GM19023 (cell line): ENCODE measurements around the gene GPI.
"Not testable (repeated sequence)": the region's sequence is repeated elsewhere in the genome, so short reads cannot be mapped to it uniquely, and the experiment has no call there.

ENCODE experiments used
- ATAC-seq: cut with Tn5 transposase; IDR thresholded peaks from one replicate; pipeline ENCODE4 v1.9.1; 2021; ENCODE audit warnings: mild to moderate bottlenecking, moderate library complexity; ENCODE audit not compliant: unreplicated experiment

The GPI gene

DNA sequence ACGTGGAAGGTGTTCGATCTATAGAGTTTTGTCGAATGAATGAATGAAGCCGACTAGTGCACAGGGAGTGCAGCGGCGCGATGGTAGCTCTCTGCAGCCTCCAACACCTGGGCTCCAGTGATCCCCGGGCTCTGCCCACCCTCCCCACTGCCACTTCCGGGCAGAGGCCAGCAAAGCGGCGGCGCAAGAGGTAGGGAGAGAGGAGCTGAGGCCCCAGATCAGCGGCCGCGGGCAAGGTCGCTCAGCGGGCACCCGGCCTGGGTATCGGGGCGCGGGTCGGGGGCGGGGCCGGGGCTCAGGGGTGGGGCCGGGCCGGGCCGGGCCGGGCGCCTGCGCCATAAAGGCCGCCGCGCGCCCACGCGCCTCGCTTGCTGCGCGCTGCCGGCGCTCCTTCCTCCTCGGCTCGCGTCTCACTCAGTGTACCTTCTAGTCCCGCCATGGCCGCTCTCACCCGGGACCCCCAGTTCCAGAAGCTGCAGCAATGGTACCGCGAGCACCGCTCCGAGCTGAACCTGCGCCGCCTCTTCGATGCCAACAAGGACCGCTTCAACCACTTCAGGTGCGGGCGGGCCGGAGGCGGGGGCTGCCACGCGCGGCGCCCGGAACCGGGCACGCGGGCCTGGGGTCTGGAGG is at the start of gene GPI:
Gene GPI, plus strand, starts transcription at position 367 of the 633 bp plus-strand sequence. Its CDS starts 71 bp downstream, at position 438.
- ATAC-seq = peak; percentile 74

DNA sequence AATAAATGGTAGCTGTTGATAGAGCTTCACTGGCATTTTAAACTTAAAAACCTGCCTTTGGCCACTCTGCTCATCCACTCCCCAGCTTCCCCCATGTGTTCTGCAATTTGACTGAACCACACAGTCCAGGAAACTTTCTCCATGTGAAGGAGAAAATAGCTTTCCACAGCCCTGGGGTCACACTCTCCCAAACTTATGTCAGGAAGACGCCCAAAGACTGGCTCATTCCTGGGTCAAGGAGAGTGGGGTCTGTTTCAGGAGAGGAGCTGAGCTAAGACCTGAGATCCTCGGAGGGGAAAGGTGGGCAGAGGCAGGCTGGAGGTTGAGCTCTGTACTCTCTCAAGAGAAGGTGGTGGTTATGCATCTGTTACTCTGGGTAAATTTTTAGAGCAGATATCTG is 48.7 kb upstream of the GPI start:
- no peak for ATAC-seq

DNA sequence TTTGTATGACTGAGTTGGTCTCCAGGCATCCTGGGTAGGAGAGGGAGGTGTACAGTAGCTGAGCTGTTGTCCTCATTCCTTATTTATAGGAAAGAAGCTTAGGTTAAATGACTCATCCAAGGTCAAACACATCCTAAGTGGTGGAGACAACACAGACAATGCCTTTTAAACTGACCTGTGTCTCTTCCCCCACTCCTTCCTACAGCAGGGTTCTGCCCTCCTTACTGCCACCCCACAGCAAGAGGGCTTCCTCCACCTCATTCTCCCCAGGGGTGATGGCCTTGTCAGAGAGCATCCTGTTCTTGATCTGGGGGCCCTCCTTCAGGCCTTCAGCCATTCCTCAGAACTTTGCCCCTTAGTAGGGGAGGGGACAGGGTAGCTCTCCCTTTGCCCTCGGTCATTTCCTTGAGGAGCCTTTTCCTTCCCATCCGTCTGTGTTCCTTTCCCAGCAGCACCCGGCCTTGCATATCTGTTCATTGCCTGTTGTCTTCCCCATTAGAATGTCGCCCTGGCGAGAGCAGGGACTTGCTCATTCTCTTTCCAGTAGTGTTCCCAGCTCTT is 48.2 kb upstream of the GPI start:
- no peak for ATAC-seq

DNA sequence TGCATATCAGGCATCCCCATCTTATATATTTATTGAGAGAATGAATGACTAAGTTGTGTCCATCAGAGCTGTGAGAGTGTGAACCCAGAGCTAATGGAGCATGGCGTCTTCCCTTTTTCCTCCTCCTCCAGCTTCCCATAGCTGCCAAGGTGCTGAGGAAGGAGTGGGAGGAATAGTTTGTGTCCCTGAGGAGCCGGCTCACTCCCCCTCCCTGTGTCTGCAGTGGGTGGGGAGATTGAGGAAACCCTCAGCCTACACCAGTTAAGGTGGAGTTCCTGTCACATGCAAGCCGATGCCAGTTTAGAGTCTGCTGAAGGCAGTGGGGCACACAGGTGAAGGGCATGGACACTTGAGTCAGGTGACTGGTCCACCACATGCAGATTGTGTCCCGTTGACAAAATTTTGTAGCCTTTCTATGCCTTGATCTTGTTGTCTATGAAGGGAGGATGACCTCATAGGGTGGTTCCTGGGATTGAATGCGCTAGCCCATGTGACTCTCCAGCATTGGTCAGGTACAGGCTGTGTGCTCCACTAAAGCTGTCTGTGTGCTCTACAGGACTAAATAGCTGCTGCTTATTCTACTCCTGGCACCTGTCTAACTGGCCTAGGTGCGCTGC is 47.6 kb upstream of the GPI start:
- ATAC-seq = no peak

DNA sequence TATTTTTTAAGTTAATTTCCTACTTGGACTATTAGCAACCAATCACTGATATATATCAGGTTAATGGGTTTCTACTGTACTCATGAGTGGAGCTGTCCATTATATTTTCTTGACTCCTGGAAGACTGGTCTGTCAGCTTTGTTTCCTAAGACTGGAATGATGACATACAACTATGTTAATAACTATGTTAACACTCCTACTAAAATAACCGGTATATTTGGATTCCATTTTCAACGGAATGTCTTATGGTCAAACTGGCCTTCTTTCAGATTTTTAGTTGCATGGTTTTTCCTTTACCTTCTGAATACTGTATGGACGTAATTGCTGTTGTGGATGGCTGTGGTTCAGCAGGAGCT is 45.8 kb upstream of the GPI start:
- ATAC-seq = no peak

DNA sequence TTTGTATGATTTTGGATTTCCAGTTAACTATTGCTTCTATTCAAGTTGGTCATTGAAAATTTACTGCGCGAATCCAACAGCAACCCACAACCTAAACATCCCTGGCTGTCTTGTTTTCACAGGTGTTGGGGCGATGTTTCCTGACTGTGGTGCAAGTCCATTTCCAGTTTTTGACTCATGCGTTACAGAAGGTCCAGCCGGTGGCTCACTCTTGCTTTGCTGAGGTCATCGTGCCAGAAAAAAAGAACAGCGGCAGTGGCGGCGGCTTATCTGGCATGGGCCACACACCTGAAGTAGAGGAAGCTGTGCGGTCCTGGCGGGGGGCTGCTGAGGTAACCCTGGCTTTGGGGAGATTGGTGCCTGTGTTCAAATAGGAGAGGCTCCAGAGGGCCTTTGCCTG is 45.2 kb upstream of the GPI start:
- ATAC-seq = no peak

DNA sequence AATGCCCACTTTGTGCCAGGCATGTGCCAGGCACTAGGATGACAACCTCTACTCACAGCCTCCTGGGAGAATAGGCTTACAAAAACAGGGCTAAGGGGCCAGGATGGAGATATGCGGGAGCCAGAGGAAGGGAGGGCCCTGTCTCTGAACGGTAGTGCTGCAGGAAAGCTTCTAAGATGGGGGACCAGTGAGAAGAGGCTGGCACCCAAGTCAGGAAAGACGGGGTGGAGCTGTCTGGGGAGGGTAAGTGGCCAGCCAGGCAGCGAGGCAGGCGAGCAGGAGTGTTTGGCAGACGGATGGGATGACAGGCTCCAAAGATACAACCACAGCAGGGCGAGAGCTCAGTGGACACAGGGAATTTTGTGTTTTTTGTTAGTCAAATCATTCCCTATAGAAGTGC is 44.7 kb upstream of the GPI start:
- no peak for ATAC-seq

DNA sequence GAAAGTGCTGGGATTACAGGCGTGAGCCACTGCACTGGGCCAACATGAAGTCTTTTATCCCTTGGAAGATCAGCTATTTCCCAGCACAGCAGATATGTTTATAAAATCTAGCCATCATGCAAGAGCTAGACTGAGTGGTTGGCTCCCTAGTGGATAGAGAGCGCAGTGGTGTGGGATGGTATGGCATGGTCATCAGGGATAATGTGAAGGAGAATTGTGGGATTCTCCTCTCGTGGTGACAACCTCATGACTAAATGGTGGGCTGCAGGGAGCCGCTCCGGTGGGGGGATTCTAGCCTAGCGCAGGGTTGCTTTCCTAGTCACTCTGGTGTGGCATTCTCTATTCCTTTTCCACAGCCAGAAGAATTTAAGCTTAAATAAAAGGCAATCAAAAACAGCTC is 43.3 kb upstream of the GPI start:
- ATAC-seq = no peak

DNA sequence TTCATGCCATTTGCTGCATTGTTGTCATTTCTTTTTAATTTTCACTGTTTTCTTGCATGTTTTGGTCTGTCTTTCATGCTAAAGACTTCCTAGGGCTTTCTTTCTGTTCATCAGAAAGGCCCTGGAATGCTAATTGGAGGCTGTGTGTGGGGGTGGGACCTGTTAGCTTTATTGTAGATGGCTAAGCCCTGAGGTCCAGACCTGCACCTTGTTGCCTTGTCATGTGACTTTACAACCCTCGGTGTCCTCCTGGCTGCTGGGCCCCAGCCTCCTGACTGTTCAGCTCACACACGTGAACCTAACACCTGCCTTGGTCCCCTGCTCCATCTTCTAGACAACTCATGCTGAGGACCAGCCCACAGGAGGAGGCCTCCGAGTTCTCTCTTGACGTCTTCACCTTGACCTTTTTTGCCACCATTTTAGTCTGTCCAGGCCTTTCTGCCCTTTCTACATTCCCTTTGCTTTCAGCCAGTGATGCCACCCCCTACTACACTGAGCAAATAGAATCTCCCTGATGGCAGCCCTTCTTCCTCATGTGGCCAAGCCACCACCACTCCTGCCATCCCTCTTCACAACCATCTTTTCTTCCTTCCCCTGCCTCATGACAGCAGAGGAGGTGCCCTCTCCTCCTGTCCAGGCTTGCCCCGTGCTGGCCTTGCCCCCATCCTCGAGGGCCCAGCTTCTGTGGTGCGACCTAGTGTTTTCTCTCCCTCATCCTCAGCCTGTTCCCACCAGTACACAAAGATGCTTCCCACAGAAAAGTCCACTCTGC is 41.4 kb upstream of the GPI start:
- ATAC-seq = no peak

DNA sequence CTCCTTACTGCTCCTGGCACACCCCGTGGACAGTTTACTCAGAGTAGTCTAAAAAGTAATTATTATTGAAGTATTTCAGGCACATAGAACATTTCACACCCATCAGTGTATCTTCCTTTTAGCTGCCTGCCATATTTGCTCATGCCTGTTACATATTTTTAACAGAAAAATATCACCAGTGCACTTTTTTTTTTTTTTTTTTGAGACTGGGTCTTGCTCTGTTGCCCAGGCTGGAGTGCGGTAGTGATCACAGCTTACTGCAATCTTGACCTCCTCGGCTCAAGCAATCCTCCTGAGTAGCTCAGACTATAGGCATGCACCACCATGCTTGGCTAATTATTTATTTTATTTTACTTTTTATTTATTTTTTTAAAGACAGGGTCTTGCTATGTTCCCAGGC is 40.7 kb upstream of the GPI start:
- no peak for ATAC-seq

DNA sequence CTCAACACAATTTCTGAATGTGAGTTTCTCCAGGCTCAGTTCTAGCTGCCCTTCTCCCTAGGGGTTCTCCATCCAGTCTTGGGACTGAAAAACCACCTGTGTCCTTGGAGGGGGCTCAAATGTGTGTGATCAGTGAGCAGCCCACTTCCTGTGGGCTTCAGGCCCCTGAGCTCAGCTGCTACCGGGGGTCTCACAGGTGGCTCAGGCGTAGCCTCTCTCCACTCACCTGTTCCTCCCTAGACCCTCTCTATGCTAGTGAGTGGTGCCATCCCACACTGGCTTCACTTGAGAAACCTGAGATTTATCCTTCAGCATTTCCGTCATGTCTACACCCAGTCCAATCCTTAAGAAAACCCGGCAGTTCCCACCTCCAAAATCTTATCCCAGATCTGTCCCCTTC is 39.8 kb upstream of the GPI start:
- ATAC-seq = no peak

DNA sequence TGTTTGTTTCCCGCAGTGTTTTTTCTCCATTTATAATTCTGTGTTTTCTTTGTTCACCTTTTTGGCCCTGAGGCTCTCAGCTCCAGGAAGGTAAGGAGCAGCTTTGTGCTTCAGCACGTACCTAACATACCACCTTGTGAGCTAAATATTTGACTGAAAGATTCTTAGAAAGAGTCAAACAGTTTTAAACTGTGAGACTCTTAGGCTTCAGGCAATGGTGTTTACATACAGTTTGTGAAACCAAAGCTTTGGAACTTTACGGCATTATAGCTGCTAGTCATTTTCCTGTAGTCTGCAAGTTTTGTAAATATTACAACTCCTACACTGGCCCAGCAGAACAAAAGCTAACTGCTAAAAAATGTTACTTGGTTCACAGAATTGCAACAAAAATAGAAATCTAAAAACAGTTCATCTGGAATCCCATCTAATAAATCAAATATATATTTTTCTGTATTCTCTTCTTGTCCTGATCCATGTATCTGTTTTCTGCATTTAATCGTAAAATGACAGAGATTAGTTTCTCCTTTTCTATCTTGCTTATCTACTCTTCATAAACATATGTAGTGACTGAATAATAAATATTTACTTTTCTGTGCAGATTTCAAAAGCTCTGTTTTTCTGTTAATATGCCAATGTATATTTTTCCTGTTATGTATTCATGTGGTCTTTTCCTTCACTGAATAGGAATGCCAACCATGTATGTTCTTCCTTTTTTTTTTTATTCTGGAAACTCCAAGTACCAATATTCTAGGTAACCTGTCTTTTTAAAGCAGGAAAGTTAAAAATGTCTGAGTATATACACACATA is 38.8 kb upstream of the GPI start:
- no peak for ATAC-seq

DNA sequence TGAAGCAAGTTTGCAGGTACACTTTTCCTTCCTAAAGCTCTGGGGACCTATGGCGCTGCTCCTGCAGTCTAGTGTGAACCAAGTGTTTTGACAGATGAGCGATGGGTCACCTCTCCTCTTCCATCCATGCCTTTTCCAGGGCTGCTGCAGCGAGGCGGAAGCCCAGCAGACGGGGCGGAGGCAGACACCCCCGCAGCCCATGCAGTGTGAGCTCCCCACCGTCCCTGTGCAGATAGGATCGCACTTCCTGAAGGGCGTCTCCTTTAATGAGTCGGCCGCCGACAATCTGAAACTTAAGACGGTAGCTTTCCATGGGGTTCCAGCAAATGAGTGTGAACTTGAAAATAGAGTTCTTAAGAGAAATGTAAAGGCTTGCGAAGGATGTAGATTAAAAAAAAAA is 37.1 kb upstream of the GPI start:
- ATAC-seq = no peak

DNA sequence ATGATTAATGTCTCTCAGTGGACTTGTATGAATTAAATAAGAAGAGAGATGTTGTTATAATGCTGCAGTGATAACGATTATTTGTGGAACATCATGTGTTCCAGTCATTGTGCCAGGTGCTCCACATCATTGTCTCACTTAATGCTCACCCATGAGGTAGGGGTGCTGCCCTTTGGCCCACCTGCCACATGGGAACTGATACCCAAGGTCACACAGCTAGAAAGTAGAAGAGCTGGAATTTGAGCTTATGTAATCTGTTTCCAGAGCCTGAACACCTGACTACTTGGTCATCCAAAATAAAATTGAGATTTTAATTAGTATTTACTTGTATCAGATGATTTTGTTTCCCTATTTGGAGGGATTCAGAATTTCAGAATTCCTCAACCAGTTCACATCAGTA is 36.0 kb upstream of the GPI start:
- ATAC-seq = no peak

DNA sequence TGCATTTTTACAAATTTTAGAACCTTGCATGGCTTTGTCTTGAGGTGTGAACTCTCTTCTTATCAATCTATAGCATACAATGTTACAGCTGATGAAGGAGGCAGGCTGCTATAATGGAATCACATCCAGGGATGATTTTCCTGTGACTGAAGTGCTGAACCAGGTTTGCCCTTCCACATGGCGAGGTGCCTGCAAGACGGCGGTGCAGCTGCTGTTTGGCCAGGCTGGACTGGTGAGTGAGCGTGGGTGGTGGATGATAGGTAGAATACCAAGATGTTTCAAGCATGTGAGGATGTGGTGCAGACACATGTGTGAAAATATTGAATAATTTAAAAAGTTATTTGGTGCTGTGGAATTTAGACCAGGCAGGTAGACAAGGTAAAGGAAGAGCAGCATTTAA is 34.9 kb upstream of the GPI start:
- no peak for ATAC-seq

DNA sequence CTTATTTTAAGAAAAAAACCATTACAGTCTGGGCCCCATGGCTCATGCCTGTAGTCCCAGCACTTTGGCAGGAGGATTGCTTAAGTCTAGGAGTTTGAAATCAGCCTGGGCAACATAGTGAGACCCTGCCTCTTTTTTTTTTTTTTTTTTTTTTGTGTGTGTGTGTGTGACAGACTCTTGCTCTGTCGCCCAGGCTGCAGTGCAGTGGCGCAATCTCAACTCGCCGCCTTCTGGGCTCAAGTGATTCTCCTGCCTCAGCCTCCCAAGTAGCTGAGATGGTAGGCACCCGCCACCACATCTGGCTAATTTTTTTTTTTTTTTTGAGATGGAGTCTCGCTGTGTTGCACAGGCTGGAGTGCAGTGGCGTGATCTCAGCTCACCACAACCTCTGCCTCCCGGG is 34.4 kb upstream of the GPI start:
- ATAC-seq = not testable (repeated sequence)

DNA sequence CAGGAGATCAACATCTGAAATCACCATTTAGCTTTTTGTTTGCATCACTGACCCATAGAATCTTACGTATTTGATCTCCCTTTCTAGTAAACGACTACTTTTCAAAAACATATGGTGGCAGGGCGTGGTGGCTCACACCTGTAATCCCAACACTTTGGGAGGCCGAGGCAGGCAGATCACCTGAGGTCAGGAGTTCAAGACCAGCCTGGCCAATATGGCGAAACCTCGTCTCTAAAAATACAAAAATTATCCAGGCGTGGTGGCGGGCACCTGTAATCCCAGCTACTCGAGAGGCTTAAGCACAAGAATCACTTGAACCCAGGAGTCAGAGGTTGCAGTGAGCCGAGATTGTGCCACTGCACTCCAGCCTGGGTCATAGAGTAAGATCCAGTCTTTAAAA is 33.4 kb upstream of the GPI start:
- ATAC-seq = not testable (repeated sequence)

DNA sequence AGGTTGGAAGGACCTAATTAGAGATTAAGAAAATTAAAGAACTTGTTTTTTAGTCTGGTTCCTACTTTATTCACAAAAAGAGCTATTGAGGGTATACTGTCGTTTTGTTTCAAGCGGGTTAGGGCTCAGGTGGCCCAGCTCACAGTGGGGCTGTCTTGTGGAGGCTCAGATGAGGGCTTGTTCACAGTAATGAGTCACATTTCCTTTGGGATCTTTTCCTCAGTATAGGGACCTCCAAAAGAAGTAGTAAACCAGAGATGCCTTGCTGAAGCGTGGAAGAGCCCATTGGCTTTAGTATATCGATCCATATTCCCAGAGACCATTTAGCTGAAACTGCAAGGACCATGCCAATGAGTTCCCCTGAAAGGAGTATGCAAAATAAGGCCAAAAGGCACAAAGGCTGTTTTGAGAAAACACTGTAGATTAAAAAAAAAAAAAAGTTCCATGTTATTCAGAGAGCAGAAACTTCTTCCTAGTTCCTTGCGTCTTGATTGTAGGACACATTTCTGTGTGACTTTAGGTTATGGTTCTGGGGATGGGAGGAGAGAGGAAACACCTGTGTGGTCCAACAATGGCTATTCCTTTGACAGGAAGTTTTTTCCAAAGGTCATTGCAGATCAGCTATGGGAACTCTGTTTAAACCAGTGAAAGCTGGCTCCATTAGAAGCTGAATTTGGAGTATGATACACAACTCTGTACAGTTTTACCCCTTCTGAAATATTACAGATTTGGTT is 32.8 kb upstream of the GPI start:
- ATAC-seq = no peak

DNA sequence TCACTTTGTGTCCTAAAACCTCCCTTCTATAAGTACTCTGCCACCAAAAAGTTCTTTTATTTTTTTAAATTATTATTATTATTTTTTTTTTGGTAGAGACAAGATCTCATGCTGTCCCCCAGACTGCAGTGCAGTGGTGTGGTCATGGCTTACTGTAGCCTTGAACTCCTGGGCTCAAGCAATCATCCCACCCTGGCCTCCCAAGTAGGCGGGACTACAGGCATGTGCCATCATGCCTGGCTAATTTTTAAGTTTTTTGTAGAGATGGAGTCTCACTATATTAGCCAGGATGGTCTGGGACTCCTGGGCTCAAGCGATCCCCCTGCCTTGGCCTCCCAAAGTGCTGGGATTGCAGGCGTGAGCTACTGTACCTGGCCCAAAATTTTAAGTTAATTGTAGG is 29.1 kb upstream of the GPI start:
- no peak for ATAC-seq

DNA sequence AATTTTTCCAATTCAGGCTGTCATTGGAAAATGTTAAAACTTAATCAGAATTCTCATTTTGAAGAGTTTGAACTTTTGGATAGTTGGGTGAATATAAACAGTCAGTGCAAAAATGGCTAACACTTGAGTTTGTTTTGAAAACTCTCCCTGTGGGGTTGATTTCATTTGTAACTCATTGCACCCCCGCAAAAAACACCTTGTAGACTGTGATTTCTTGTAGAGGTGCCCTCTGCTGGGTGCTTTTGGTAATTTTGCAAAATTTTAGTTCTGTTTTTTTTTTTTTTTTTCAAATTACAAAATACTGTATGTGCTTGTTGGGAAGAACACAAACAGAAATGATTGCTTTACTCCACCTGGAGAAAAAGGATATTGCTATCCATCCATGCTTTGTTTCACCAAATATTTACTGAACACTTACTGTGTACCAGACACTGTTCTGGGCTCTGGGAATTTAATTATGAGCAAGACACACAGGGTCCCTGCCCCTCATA is 28.2 kb upstream of the GPI start:
- ATAC-seq = no peak
